Measurements from ENCODE around the gene TMED7. TPM values are rescaled to one million over a fixed set of nuclear protein-coding genes. Genes with fewer than 3 reads are reported as not detected.

Gene TMED7
- total and polyA plus RNA-seq, 11 donors = 22.0 to 99.1 (median 76.4) TPM

DNA sequence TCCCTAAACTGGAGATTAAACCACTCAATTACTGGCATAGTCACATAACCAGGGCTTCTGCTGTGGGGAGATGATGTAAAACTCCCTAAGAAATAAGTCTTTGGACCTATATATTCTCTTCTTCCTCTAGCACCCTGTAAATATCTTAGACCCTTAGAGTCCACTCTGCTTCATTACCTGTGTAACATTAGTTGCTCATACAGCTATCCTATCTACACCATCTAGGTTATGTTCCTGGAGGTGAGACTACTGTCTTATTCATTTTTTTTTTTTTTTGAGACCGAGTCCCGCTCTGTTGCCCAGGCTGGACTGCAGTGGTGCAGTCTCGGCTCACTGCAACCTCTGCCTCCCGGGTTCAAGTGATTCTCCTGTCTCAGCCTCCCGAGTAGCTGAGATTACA, 14.0 kb downstream of the TMED7 start:
- intact Hi-C loops (cut with DNase I) = no loop called here
- no peak overlapping the region for H3K27ac ChIP-seq
- H3K4me3 ChIP-seq = no peak overlapping the region
- TF ChIP-seq POLR2A (IDR thresholded peaks at IDR 0.05) = no peak
- TF ChIP-seq, protein P1, sequence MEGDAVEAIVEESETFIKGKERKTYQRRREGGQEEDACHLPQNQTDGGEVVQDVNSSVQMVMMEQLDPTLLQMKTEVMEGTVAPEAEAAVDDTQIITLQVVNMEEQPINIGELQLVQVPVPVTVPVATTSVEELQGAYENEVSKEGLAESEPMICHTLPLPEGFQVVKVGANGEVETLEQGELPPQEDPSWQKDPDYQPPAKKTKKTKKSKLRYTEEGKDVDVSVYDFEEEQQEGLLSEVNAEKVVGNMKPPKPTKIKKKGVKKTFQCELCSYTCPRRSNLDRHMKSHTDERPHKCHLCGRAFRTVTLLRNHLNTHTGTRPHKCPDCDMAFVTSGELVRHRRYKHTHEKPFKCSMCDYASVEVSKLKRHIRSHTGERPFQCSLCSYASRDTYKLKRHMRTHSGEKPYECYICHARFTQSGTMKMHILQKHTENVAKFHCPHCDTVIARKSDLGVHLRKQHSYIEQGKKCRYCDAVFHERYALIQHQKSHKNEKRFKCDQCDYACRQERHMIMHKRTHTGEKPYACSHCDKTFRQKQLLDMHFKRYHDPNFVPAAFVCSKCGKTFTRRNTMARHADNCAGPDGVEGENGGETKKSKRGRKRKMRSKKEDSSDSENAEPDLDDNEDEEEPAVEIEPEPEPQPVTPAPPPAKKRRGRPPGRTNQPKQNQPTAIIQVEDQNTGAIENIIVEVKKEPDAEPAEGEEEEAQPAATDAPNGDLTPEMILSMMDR (IDR thresholded peaks at IDR 0.05) = no peak
- H3K4me1 ChIP-seq = peaks cover 0 to 14% (median 4%) of the 10 kb centered on the region in 12 donors
- DNase-seq (no peak), ATAC-seq (peak in 1 of 4 donors; percentile 16)
- 96 to 98% (median 97%) methylated on average over 5 of the region's 5 CpGs for WGBS, 4 donors
- no peaks in the 10 kb centered on the region for H3K9me3 ChIP-seq
- H3K36me3 ChIP-seq = peaks cover 0 to 66% (median 49%) of the 10 kb centered on the region in 9 donors
- H3K27me3 ChIP-seq = no peaks in the 10 kb centered on the region

DNA sequence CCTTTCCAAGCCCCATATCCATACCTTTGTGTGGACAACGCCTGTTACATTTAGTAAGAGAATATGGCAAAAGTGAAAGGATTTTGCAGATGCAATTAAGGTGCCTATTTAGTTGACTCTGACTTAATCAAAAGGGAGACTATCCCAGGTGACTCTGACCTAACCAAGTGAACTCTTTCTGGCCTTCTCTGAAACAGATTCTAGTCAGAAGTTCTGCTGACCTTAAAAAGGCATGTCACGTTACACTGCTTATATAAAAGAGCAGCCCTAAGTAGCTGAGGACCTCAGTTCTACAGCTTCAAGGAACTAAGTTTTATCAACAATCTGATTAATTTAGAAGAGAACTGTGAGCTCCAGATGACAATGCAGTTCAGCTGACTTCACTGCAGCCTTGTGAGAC, 17.9 kb downstream of the TMED7 start:
- intact Hi-C loops (cut with DNase I) = no loop called here
- Histone ChIP-seq H3K4me1 (peaks cover 0 to 15% (median 5%) of the 10 kb centered on the region in 12 donors), H3K27ac (peak overlapping the region in 2 of 12 donors; percentile 5 to 57), H3K27me3 (no peaks in the 10 kb centered on the region), H3K4me3 (no peak overlapping the region), H3K36me3 (peaks cover 0 to 33% (median 11%) of the 10 kb centered on the region in 9 donors), H3K9me3 (no peaks in the 10 kb centered on the region)
- ATAC-seq = peak in 2 of 4 donors; percentile 20 to 30
- DNase-seq = no peak
- TF ChIP-seq, protein P1 (IDR thresholded peaks at IDR 0.05) = no peak
- no peak for TF ChIP-seq POLR2A (IDR thresholded peaks at IDR 0.05)
- 76 to 78% (median 78%) methylated on average over 2 of the region's 2 CpGs for WGBS, 4 donors

DNA sequence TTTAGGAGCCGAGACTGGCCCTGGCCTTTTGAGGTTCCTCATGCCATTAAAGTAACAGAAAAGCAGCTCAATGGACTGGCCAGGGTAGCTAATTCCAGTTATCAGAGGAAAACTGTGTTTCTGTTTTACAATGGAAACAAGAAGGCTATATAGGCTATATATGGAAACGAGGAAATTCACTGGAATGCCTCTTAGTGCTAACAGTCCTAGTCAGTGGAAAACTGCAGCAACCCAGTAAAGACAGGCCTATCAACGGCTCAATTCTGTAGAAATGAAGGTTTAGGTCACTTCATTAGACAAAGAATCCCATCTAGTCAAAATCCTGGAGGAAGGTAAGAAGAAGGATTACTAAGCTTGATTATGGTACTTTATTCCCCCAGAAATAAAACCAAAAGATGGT, 20.4 kb downstream of the TMED7 start:
- no peak for TF ChIP-seq POLR2A (IDR thresholded peaks at IDR 0.05)
- TF ChIP-seq, protein P1 (IDR thresholded peaks at IDR 0.05) = no peak
- intact Hi-C loops (cut with DNase I) = no loop called here
- no peak for DNase-seq
- H3K4me1 ChIP-seq = peaks cover 0 to 30% (median 19%) of the 10 kb centered on the region in 12 donors
- H3K36me3 ChIP-seq = peaks cover 0 to 10% (median under 1%) of the 10 kb centered on the region in 9 donors
- no peak overlapping the region for H3K4me3 ChIP-seq
- H3K27ac ChIP-seq = no peak overlapping the region
- no peak for ATAC-seq
- WGBS, 4 donors = 81 to 86% (median 82%) methylated on average over 3 of the region's 3 CpGs
- no peaks in the 10 kb centered on the region for H3K27me3 ChIP-seq
- no peaks in the 10 kb centered on the region for H3K9me3 ChIP-seq

DNA sequence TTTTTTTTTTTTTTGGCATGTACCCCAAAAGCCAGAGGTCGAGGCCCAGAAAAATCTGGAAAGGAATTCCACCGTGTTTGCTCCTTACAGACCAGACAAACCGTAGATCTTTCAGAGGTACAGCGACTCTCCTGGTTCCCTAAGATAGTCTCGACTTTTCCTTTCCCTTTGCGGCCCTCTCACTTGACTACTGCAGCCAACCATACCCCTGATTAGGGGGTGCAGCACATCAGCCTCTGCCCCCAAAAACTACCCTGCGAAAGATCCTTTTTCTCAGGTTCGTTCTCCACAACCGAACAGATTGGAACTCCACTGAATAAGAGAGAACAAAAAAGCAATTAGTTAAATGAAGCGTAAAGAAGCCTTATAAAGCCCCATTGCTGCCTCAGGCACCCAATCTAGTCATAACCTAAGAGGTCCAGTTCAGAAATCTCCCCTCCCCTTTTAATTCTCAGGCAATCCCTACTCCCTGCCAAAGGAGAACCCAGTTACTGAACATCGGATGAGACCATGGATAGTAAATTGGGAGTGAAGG, 23.2 kb downstream of the TMED7 start:
- no peak for DNase-seq
- ATAC-seq = peak; percentile 8 to 28 (median 14)
- 36 to 47% (median 40%) methylated on average over 11 of the region's 11 CpGs for WGBS, 4 donors

More for the DNA sequence above, 23.2 kb downstream of the TMED7 start:
- Histone ChIP-seq H3K4me3 (peak overlapping the region; percentile 70 to 90 (median 84)), H3K36me3 (peaks cover 0 to 5% (median 0%) of the 10 kb centered on the region in 9 donors), H3K9me3 (no peaks in the 10 kb centered on the region), H3K27me3 (no peaks in the 10 kb centered on the region), H3K4me1 (peaks cover 6 to 52% (median 32%) of the 10 kb centered on the region in 12 donors), H3K27ac (peak overlapping the region; percentile 84 to 97 (median 94))
- TF ChIP-seq POLR2A (IDR thresholded peaks at IDR 0.05) = no peak
- TF ChIP-seq, protein P1 (IDR thresholded peaks at IDR 0.05) = no peak
- intact Hi-C loops (cut with DNase I) = loop anchor here in 1 of 10 donors (2.0 kb wide), 1 partner anchor 20 kb away; no protein-coding TSS in a partner anchor

All from heart left ventricle (tissue), 16 donors.